ENCODE results near the gene LCN6.

Gene LCN6

DNA sequence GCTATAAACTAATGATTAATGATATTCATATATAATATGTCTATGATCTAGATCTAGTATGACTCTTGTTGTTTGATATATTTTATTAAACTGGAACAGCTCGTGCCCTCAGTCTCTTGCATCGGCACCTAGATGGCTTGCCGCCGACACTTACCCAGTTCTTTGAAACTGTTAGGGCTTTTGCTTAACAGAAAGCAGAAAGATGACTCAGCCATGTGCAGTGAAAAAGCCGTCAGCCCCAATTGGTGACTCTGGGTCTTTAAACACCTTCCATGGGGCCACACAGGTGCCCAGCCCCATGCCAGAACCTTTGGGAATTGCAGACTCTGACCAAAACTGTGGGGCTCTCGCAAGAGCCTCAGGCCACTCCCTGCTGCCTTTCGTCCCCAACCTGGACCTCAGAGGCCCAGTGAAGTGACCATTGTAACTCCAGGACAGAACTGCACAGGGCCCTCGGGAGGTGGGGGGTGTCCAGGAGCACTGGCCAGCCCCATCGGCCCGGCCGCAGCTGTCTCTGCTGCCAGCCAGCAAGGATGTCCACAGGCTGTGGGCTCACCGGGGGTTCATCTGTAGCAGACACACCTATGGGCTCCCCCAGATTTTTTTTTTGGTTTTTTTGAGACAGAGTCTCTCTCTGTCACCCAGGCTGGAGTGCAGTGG lies 13.4 kb downstream of the LCN6 start:
- TF ChIP-seq, protein P1, sequence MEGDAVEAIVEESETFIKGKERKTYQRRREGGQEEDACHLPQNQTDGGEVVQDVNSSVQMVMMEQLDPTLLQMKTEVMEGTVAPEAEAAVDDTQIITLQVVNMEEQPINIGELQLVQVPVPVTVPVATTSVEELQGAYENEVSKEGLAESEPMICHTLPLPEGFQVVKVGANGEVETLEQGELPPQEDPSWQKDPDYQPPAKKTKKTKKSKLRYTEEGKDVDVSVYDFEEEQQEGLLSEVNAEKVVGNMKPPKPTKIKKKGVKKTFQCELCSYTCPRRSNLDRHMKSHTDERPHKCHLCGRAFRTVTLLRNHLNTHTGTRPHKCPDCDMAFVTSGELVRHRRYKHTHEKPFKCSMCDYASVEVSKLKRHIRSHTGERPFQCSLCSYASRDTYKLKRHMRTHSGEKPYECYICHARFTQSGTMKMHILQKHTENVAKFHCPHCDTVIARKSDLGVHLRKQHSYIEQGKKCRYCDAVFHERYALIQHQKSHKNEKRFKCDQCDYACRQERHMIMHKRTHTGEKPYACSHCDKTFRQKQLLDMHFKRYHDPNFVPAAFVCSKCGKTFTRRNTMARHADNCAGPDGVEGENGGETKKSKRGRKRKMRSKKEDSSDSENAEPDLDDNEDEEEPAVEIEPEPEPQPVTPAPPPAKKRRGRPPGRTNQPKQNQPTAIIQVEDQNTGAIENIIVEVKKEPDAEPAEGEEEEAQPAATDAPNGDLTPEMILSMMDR (conservative IDR thresholded peaks at IDR 0.05; ENCODE audit: low read depth, low read length): no peak
- no peak overlapping the region for H3K4me3 ChIP-seq (ENCODE audit: low read depth, low read length)
- no peak for DNase-seq (ENCODE audit: low read depth)

DNA sequence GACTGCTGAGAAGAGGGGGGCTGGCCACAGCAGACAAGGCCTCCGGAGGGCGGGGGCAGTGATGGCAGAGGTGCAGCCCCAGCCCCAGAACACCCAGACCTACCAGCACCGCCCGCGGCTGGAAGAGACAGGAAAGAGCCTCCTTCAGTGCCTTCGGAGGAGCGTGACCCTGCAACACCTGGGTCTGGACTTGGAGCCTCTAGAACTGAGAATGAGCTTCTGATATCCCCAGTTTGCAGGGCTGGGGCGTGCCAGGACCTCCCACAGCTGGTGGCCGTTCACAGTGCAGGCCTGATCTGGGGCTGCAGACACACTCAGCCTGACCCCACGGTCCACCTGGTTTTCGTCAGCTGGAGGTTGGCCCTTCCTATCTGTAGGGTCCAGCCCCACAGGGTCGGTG lies 14.7 kb downstream of the LCN6 start:
- DNase-seq (ENCODE audit: low read depth): no peak

DNA sequence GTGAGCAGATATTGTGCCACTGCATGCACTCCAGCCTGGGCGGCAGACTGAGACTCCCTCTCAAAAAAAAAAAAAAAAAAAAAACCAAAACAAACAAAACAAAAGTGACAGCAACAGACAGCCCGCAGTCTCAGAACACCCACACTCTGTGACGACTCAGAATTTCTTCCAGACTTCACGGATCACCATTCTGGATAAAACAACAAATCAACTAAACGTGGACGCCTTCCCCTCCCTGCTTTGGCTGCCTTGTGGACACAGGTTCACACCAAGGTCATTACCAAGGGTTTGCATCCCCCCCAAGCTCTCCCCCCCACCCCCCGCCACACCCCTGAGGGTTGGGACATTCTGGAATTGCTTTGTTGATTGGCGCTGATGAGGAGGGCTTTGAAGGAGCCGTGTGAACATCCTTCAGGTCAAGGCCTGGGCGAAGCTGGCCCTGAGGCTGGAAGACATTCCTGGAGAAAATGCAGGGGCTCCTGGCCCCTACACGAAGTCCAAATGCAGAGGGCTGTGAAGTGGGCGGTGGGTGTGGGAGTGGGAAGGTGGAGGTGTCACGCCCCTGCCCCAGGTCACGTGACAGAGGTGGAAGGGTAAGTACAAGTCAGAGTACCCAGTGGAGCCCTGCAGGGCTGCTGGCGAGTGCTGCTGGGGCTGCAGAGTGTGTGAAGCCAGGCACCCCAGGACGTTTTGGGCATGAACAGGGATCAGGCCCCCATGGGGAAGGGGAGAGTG lies 15.7 kb downstream of the LCN6 start:
- DNase-seq (ENCODE audit: low read depth): no peak
- TF ChIP-seq, protein P1 (conservative IDR thresholded peaks at IDR 0.05; ENCODE audit: low read depth, low read length): no peak
- H3K4me3 ChIP-seq (ENCODE audit: low read depth, low read length): no peak overlapping the region

More for the DNA sequence above, 14.7 kb downstream of the LCN6 start:
- no peak overlapping the region for H3K4me3 ChIP-seq (ENCODE audit: low read depth, low read length)
- TF ChIP-seq, protein P1 (conservative IDR thresholded peaks at IDR 0.05; ENCODE audit: low read depth, low read length): no peak

DNA sequence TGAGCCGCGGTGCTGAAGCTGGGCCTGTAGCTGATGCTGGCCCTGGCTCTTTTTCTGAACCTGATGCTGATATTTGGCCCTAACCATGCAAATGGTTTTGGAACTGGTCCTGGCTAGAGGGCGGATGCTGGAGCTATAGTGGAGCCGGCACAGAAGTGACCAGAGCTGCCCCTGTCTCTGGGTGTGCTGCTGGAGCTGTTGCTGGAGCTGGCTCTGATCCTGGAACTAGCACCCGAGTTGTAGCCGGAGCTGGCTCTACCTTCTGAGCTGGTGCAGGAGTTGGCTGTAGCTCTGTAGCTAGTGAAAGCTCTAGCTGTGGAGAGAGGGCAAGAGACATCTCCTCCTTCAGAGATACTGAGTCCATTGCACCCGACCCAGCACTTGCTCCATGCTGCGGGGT lies 18.4 kb downstream of the LCN6 start:
- H3K4me3 ChIP-seq (ENCODE audit: low read depth, low read length): no peak overlapping the region
- TF ChIP-seq, protein P1 (conservative IDR thresholded peaks at IDR 0.05; ENCODE audit: low read depth, low read length): no peak
- DNase-seq (ENCODE audit: low read depth): no peak

DNA sequence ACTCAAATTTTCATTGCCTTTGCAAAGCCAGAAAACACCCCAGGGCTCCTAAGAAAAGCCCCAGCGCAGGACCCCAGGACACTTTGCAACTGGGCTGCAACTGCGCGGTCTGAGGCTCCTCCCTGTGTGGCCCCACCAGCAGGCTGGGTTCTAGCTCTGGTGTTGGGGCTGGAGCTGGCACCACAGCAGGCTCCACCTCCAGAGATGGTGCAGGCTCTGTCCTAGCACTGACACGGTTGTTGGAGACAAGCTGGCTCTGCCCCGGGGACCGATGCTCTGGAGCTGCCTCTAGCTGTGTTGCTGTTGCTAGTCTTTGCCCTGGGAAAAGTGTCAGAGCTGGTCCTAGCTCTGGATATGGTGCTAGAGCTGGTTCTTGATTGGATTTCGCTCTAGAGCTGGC lies 19.2 kb downstream of the LCN6 start:
- peak overlapping the region; percentile 90 for H3K4me3 ChIP-seq (ENCODE audit: low read depth, low read length)
- DNase-seq (ENCODE audit: low read depth): no peak
- TF ChIP-seq, protein P1 (conservative IDR thresholded peaks at IDR 0.05; ENCODE audit: low read depth, low read length): no peak

DNA sequence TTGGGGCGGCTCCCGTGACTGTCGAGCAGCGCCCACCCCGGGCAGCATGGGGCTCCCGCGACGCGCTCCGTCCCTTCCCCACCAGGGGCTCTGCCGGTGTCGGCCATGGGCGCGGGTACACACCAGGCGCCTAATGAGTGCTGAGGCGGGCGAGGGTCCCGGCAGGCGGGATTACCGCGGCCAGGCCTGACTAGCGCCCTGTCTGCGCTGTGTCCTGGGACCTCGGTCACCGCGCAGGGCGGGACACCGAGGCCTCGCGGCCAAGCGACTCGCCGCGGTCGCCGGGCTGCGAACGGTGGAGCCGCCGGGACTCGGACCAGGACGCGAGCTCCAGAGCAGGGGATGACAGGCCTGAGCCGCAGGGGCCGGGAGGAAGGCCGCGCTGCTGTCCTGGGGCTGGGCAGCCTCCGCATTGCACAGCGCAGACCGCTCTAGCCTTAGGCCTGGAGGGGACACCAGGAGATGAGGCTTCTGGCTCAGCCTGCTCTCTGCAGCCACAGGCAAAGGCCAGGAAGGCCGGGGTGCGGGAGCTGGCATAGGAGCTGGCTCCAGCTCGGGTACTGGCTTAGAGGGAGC lies 19.7 kb downstream of the LCN6 start:
- TF ChIP-seq, protein P1 (conservative IDR thresholded peaks at IDR 0.05; ENCODE audit: low read depth, low read length): no peak
- DNase-seq (ENCODE audit: low read depth): peak; percentile 39
- peak overlapping the region; percentile 90 for H3K4me3 ChIP-seq (ENCODE audit: low read depth, low read length)

Measured in choroid plexus epithelial cell (primary cell).